Activated CD8-positive, alpha-beta memory T cell treated with anti-CD3 and anti-CD28 coated beads, Interleukin-2, amount 50 U/mL, for 24 hours (primary cell): ENCODE data around the gene PTBP3.

Experiments
- DNase-seq: peaks from one replicate; pipeline ENCODE4 v3.0.0-alpha.2; 2020; ENCODE audit errors: extremely low read depth

PTBP3 gene

DNA sequence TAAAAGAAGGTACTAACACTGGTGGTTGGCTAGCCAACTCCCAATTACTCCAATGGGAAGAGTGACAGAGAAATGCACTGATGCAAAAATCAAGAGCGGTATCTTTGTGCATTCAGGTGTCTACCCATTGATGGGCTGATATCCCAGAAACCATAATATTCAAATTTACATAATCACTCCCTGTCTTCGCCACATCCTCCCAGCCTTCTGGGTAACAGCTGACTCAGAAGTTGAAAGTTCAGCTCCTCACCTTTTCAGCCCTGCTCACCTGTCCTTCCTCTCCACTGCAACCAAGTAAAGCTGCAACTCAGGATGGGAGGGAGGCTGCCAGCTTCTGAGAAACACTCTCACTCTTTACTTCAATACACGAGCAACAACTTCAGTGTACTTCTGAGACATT lies 165.2 kb downstream of the PTBP3 start:
- no peak for DNase-seq
